Epidermal melanocyte (primary cell): ENCODE data around the gene VWC2L.

ENCODE experiments used
- DNase-seq: peaks from one replicate; pipeline ENCODE4 v3.0.0; 2011; ENCODE audit warnings: low spot score; ENCODE audit not compliant: insufficient read length

Gene VWC2L

DNA sequence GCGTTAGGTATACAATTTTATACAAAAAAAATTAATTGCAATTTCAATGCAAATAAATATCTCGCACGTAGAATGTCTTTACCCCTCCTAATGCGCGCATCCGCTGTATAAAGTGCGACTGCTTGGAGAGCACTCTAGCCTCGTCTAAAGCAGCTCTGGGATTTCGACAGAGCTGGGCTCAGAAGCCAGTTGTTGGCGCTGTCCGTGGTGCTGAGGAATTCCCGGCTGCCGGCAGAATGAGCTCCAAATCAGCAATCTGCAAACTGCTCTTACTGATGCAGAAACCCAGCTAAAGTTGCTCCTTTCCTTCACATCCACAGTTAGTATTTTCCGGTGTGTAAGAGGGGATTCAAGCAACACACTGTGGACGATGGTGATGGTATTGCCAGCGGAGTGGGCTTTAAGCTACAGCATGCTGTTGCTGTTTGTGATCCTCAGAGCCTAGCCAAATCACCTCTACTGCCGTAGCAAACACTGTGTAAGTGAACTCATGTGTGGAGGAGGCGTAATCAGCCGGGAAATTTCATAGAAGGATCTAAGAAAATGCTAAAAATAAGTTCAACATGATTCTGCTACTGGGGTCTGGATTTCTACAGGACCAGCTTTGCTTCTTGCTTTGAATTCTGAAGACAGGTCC lies at the start of gene VWC2L:
Gene VWC2L, plus strand, starts transcription at position 137 of the 637 bp plus-strand sequence. CDS start 3,140 bp downstream, outside the sequence.
- peak; percentile 67 for DNase-seq

DNA sequence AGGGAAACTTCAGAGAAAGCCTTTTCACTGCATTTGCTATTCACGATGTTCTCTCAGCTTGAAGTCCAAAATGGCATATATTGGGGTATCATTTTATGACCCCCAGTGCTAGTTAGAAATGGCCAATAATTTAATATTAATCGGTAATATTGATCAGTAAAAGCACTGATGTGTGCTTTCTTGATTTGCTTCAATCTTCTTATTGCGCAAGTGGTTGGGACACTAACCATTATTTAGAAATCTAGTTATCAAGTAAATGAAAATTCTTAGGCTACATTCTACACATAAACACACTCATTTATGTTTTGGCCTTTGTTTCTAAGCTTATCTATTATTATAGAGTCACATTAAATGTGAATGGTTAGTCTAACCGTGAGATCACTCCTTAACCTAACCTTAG lies 49.7 kb upstream of the VWC2L start:
- DNase-seq: no peak

DNA sequence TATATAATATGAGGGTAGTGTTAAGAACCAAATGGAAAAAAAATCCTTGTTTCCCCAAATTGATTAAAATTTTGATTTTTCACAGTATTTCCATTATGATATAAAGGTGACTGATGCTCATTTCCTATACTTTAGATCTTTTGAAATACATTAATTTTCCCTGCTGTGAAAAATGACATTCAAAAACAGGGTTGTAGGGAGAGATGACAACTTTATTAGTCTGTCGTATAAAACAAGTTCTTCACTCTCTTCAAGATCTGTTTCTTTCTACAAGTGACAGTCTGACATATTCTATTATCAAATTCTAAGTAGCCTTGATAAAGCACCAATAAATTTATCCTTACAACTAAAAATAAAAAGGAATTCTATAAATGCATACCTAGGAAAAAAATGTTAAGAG lies 45.3 kb upstream of the VWC2L start:
- no peak for DNase-seq

DNA sequence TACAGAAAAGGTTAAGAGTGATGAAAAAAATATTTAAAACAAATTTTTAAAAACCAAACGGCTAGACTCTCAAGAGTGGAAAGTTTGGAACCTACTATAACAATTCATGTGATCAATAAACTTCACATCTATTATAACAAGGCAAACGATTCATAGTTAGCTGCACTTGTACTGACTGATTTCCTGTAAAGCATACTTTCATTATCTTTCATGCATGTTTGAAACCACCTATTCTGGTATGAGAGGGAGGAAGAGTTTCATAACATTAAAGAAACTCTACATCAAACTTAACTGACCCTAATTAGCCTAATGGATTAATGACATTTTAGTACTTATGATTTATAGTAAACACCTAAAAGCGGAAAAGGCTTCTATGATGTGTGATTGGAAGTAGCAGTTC lies 43.7 kb upstream of the VWC2L start:
- no peak for DNase-seq

DNA sequence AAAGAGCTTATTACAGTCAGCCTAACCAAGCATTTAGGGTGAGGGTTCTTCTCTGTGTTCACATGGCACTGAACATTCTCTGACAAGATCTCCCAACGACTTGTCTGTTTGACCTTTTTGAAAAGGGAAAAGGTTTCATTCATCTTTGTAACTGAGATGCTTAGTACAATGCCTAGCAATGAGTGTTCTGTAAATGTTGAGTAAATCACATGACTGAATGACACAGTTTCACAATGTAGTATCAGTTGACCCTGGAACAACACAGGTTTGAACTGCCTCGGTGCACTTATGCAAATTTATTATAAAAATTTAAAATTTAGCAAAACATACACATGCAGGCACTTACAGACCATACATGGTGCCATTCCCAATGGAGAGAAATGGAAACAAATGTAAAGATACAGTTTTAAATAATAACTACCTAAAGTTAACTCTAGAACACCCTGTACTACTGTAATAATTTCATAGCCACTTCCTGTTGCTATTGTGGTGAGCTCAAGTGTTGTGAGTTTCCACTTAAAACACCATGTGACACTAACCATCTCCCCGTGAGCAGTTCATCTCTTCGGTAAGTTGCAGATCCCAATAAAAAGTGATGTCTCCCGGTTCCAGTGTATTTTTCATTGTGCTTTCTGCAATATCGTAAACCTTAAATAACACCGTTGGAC lies 34.1 kb upstream of the VWC2L start:
- no peak for DNase-seq

DNA sequence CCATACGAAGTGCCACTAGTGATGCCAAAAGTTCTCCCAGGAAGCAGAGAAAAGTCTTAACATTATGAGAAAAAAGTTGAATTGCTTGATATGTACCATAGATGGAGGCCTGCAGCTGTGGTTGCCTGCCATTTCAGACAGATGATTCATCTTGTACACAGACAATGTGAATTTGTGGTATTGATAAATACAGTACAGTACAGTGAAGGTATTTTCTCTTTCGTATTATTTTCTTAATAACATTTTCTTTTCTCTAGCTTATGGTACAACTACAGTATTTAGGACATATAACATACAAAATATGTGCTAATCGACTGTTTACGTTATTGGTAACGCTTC lies 33.6 kb upstream of the VWC2L start:
- no peak for DNase-seq

DNA sequence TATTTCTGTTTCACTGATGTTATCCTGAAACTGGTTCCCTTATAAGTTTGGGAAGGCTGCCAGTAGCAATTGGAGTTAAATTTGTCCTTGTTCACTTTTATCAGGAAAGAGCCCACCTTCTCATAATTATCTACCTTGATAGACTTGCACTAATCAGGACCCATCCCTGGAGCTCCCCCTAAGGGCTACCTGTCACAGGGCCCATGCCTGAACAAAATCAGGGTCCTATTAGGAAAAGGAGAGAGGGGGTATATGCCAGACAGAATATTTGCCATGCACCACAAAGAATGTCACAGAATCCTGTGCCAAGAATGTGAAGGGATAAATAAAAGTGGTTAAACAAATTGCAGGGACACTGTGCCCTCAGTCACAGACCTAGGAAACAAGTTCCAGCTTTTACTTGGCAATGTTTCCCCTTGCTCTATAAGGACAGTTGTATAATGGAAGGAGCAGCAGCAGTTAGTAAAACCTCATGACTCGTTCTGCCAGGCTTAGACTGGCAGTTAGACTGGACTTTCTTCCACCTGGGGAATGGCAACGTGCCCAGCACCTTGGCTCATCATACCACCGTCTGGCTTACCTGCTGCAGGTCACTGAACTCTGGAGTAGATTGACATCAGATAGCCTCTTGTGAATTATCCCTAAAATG lies 32.3 kb upstream of the VWC2L start:
- DNase-seq: no peak

DNA sequence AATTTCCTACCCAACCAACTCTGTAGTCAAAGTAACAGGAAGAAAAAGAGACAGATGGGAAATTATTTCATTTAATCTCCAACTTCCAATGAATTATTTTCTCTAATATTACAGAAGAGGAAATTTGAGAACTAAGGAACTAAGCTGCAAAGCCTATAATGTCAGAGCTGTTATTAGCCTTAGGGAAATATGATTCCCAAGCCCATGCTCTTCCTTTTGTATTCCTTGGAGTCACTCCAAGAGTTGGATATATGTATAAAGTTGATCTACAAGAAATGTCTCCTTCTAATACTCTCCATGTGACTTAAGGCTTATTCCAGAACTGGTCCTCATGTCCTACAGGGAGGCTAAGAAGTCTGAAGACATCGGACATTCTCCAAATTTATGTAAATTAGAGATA lies 31.6 kb upstream of the VWC2L start:
- DNase-seq: no peak

DNA sequence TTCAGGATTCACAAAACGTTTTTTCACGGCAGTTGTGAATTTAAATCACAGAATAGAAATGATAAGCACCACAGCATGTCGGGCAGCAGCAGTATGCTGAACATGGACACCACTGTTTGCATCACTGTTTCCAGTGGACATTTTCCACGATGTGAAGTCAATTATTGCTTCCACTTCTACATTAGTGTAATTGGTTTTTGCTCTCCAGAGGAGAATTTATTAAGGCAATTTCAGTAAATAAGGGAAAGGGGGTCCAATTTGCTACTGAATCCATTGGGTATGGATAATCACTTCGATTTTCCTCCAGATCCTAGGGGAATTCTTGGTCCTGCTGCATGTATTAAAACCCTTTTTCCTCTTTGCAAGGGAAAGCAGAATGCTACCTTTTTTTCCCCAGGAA lies 30.2 kb upstream of the VWC2L start:
- no peak for DNase-seq

DNA sequence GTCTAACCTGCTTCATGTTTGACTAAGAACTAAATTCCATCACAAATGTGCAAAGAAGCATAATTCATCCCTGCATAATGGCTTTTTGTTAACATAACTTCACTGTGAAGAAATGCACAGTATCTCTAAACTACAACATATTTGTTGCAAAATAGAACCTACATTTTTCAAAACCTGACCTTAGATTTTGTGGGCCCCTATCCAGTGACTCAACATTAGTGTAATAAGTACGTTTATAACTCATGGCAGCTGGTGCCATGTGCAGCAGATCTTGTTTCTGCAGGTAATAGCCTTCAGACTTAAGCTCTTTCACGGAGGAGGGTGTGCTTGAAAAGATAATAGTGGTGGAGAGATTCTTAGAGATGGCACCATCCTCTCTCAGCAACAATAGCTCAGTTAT lies 28.6 kb upstream of the VWC2L start:
- DNase-seq: no peak

DNA sequence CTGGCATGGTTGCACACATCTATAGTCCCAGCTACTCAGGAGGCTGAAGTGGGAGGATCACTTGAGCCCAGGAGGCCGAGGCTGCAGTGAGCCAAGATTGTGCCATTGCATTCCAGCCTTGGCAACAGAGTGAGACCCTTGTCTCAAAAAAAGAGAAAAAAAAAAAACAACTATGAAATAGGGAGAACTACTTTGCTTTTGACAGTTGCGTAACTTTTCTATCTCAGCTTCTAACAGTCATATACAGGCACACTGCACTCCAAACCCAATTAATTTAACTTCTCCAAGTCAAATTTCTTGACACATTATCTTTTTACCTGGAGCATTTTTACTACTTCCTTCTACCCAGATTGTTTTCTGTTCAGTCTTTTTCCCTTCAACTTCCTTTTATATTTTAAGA lies 24.1 kb upstream of the VWC2L start:
- no peak for DNase-seq

DNA sequence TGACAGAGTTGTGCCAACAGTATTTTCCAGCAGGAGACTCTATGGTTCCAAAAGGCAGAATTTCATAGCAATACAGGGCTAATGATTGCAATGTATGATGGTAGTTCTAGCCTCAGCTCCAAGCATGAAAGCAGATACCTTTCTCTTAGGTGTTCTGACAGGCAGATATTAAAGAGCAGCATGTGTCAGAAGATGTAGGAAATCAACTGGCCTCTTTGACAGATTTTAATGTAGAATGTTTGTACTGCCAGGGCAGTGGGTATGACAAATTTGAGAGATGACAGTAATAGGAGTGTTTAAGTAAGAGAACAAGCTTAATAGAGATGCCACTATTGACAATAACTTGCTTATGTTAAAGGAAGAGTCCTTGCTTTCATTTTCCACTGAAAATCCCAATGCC lies 21.5 kb upstream of the VWC2L start:
- DNase-seq: no peak

DNA sequence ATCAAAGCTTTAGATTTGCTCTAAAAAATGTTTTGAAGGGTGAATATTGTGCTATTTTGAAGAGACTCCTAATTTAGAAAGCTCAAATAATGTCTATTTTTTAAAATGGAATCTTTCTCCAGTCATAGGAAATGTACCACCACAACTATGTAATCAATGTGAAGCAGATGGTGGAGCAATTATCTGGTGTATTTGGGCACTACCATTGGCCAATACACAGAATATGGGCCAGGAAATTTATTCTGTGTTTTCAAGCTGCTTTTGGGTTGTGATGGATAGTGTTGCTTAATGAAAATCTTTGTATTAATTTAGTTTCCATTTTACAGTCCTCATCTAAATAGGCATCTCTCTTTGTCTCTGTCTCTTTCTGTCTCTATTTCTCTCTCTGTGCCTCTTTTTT lies 17.1 kb upstream of the VWC2L start:
- DNase-seq: no peak

DNA sequence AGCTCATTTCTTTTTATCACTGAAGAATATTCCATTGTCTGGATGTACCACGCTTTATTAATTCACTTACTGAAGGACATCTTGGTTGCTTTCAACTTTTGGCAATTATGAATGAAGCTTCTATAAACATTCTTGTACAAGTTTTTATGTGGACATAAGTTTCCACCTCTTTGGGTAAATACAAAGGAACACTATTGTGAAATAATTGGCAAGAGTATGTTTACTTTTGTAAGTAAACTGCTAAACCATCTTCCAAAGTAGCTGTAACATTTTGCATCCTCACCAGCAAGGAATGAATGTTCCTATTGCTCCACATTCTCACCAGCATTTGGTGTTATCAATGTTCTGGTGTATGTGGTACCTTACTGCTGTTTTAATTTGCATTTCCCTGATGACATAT lies 15.8 kb upstream of the VWC2L start:
- DNase-seq: no peak

DNA sequence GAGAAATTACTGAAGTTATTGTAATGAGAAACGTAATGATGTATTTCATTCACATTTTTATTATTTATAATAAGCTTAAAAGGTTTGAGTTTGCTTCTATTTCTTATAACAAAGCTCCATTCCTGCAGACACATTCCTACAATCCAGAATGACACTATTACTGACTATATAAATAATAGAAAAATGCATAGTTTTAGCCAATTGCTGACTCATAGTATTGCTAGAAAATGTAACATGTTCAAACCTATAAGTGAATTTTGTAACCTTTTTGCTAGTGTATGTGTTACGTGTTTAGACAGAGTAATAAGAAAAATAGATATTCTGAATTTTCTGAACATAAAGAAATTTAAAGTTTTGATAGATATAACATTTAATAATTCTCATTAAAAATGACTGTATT lies 9.3 kb upstream of the VWC2L start:
- no peak for DNase-seq

DNA sequence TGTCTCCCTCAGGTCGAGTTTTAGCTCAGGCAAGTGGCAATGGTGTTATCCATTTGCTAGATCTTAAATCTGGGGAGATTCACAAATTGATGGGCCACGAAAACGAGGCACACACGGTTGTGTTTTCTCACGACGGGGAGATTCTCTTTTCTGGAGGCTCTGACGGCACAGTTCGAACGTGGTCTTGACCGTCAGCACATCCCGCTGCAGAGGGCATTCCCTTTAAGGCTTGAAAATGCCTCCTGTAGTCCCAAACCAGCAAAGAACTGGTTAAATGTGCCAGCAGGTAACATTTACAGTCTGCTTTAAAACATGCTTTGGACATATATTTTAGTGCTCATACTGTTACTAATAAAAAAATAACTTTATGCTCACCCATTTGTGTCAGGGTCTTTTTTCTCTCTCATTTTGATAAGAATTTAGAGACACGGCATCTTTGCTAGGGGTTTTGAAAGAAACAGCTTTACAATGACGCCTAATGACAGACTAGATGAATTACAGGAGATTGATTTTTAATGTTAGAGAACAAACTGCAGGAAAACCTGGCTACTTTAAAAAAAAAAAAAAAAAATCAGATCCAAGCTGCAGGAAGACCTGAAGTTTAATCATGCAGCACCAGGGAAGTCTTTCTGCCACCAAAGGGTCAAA lies 602 bp upstream of the VWC2L start:
- DNase-seq: no peak

DNA sequence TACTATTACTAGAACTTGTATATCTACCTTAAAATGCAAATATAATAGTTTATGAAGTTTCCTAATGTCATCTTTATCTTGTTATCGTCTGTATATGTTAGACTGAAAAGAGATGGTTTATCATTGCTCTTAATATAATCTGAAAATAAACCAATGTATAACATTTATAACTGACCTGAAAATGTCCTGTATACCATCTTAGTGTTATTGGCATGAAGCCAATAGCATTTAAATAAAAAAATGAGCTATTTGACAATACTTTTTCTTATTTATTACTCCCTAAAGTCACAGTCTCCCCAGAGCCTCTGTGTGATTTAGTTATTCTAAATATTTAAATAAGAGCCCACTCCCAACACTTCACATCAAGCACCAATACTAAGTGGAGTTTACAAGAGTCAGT lies 1.8 kb downstream of the VWC2L start:
- DNase-seq: no peak

DNA sequence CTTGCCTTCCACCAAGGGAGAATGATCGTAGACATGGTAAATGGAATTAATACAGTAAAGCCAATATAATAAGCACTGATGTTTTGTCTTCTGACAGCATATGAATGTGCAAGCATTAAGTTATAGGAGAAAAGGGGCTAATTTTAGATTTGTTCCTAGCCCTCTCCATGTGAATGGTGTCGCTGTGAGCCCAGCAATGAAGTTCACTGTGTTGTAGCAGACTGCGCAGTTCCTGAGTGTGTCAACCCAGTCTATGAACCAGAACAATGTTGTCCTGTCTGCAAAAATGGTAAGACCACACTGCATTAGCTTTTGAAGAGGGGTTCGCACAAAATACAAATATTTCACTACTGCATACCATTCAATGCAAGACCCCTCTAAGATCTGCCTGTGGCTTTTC lies 25.6 kb downstream of the VWC2L start:
- DNase-seq: no peak

DNA sequence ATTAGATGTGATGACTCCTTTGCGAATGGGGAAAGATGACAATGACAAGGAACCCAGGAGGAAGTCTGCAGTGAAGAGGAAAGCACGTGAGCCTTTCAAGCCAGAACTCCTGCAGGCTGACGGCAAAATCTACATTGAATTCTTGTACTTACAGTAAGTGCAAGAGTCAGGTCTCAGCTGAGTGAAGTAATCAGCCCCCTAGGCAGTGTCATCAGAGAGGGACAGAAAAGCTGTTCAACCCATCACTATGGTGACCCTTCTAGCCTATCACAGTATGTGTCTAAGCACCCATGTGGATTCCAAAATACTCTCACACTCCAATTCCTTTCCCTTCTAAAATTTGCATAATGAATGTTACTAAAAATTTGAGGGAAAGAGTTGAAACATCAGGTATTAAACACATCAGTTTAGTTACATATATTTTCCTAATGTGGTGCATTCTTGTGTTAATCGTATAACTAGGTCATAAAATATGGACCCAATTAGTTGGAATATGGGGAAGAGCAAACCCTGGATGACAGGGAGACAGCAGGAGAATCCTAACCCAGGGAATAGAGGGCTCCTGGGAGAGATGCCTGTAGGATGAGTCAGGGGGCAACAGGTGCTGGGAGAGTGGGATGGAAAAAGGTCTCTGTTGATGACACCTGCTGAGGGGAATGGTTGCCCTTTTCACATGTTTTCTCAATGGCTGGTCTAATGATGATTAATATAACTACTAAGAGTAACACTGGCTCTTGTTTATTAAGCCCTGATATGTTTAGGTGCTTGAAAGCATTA lies 39.5 kb downstream of the VWC2L start:
- DNase-seq: no peak

DNA sequence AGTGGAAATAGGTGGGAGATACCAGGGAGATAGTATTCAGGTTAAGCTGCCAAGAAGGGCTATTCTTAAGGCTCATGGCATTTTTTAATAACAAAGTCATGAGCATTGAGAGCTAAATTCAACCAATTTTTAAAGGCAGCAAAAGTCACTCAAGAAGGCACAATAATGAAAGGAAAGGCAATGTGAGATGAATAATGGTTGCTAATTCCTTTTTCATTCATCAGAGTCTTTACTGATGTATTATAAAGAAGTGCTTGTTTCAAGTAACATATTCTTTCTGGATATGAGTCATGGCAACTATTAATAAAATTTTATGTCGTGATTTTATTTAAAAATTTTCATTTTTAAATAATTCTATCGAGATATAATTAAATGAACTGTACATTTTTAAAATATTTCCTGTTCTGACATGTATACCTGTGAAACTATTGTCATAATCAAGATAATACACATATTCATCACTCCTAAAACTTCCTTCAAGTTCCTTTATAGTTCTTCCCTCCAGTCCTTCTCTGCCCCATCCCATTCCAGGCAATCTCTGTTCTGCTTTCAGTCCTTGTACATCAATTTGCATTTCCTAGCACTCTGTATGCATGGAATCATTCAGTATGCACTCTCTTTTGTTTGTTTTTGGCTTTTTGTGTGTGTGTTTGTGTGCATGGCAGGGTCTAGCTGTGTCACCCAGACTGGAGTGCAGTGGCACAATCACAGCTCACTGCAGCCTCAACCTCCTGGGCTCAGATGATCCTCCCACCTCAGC lies 40.8 kb downstream of the VWC2L start:
- no peak for DNase-seq
